Panc1 (cell line): ENCODE data around the gene FRMD4A. TPM values are rescaled to one million over a fixed set of nuclear protein-coding genes. Genes with fewer than 3 reads are reported as not detected.

Source experiments
- ATAC-seq: fragments of 200-7000 bp; cut with Tn5 transposase; 2 replicates; pipeline ENCODE4 v1.9.1; 2020; ENCODE audit warnings: mild to moderate bottlenecking, moderate library complexity
- BruUV-seq: library from RNA; stranded (reverse); fragments of 400-500 nt; replicated peaks from 2 replicates; lab custom pipeline; 2021; lab: Mats Ljungman, UMichigan
- CTCF ChIA-PET: fragments of 300-600 bp; sonication (Branson Sonifier 250); formaldehyde crosslinking; loops from one replicate; lab custom pipeline; 2022; ENCODE audit warnings: antibody characterized with exemption; lab: Charles Lee
- POLR2A ChIA-PET: fragments of 300-600 bp; sonication (Branson Sonifier 250); formaldehyde crosslinking; loops from one replicate; lab custom pipeline; 2022; ENCODE audit warnings: antibody characterized with exemption; lab: Charles Lee
- DNase-seq: peaks from one replicate; pipeline ENCODE4 v3.0.0-alpha.2; 2010; ENCODE audit warnings: low read depth, low spot score
- H3K27ac ChIP-seq: 2 replicates; pipeline ENCODE4 v1.5.1; 2011; ENCODE audit warnings: mild to moderate bottlenecking, low read length, inconsistent platforms
- H3K27me3 ChIP-seq: fragments of 200-500 bp; sonication (Bioruptor generic); 2 replicates; pipeline ENCODE4 v1.6.0; 2014; ENCODE audit warnings: low read length, inconsistent platforms; ENCODE audit not compliant: control insufficient read depth, insufficient read depth
- H3K36me3 ChIP-seq: fragments of 200-500 bp; sonication (Bioruptor generic); 2 replicates; pipeline ENCODE4 v1.5.1; 2014; ENCODE audit warnings: inconsistent platforms, mild to moderate bottlenecking, low read length, moderate library complexity; ENCODE audit not compliant: control insufficient read depth, insufficient read depth
- H3K4me1 ChIP-seq: 2 replicates; pipeline ENCODE4 v1.5.1; 2011; ENCODE audit warnings: inconsistent platforms, mild to moderate bottlenecking, low read length, moderate library complexity; ENCODE audit not compliant: control insufficient read depth, insufficient read depth
- H3K4me3 ChIP-seq, 2 experiments: 2 replicates each; pipeline ENCODE4 v1.5.1; 2011 to 2012; ENCODE audit warnings: low read depth in 2 of 2, low read length in 2 of 2, mild to moderate bottlenecking in 2 of 2, inconsistent platforms in 1 of 2, moderate library complexity in 1 of 2
- H3K9me3 ChIP-seq: fragments of 200-500 bp; sonication (Bioruptor generic); 2 replicates; pipeline ENCODE4 v1.5.1; 2014; ENCODE audit warnings: low read depth, mild to moderate bottlenecking, inconsistent platforms, low read length, moderate library complexity; ENCODE audit not compliant: control insufficient read depth, insufficient read depth
- CTCF ChIP-seq: fragments of 450-650 bp; IDR thresholded peaks from 2 replicates; pipeline ENCODE4 v1.5.1; 2017; ENCODE audit warnings: mild to moderate bottlenecking
- POLR2AphosphoS5 ChIP-seq: IDR thresholded peaks from 2 replicates; pipeline ENCODE4 v1.6.1; 2012; ENCODE audit warnings: mild to moderate bottlenecking, low read depth, low read length, moderate library complexity
- REST ChIP-seq, 2 experiments: IDR thresholded peaks; 2 replicates each; pipeline ENCODE4 v1.6.1; 2011 to 2012; ENCODE audit warnings: low read depth in 2 of 2, control low read depth in 1 of 2, low read length in 1 of 2, mild to moderate bottlenecking in 1 of 2, moderate library complexity in 1 of 2; ENCODE audit not compliant: insufficient read depth in 1 of 2
- SIN3A ChIP-seq: IDR thresholded peaks from 2 replicates; pipeline ENCODE4 v1.6.1; 2012; ENCODE audit warnings: low read depth, mild to moderate bottlenecking, low read length, moderate library complexity, borderline replicate concordance; ENCODE audit not compliant: insufficient read depth
- TCF7L2 ChIP-seq: IDR thresholded peaks from 2 replicates; pipeline ENCODE4 v1.6.1; 2011; ENCODE audit warnings: mild to moderate bottlenecking, low read depth, low read length, inconsistent platforms
- in situ Hi-C: cut with HindIII; loops from 2 replicates; pipeline ENCODE4 v1.10.0; 2016; ENCODE audit warnings: low sequenced_read_pairs, low pct_unique_long_range_greater_than_20kb
- intact Hi-C: fragments of 100-400 bp; cut with micrococcal nuclease; formaldehyde crosslinking; loops from one replicate; pipeline ENCODE4 v1.10.0; 2022; ENCODE audit not compliant: unreplicated experiment
- total RNA-seq: library from RNA; stranded (reverse); gene quantifications from one replicate; pipeline ENCODE4 v1.2.1, GENCODE V29; 2021; ENCODE audit not compliant: unreplicated experiment

FRMD4A gene
- total RNA-seq, 1 experiment from 2014 or later, result 7.1 TPM

- no peaks in the 10 kb centered on the region for H3K9me3 ChIP-seq
- no TSS peak for BruUV-seq
- DNase-seq, result no peak
- H3K4me3 ChIP-seq, result peak overlapping the region; percentile 48 to 75; a peak in 3 of 4 replicates
- in situ Hi-C loops, result no loop called here
- no peaks in the 10 kb centered on the region for H3K36me3 ChIP-seq
- H3K4me1 ChIP-seq, result peaks cover 8% of the 10 kb centered on the region
- no peak for ATAC-seq
- ChIA-PET CTCF (interaction anchor here (1.2 kb wide), 1 partner anchor 120 kb away, joined by 3 read pairs; the partner anchor contains the start of gene PRPF18), POLR2A (interaction anchor here (0.7 kb wide), 1 partner anchor 480 kb away, joined by 4 read pairs; no protein-coding TSS in a partner anchor)
- H3K27ac ChIP-seq, result no peak overlapping the region
- intact Hi-C loops, result no loop called here
- TF ChIP-seq POLR2AphosphoS5, result no peak
- no peak for TF ChIP-seq TCF7L2
- no peak for TF ChIP-seq SIN3A
- TF ChIP-seq CTCF, result no peak
- TF ChIP-seq REST (IDR thresholded peaks at IDR 0.05; ENCODE audit: insufficient read depth in 1 of 2, low read depth in 2 of 2, low read length in 1 of 2), result no peak
- no peaks in the 10 kb centered on the region for H3K27me3 ChIP-seq
Measured at GRCh38 chr10:13706175-13706574, 624.5 kb downstream of the FRMD4A start.

- in situ Hi-C loops, result no loop called here
- intact Hi-C loops, result no loop called here
- BruUV-seq, result no TSS peak
- H3K36me3 ChIP-seq, result no peaks in the 10 kb centered on the region
- H3K27me3 ChIP-seq, result no peaks in the 10 kb centered on the region
- DNase-seq (no peak), ATAC-seq (no peak)
- POLR2A ChIA-PET, result interaction anchor here (0.7 kb wide), 1 partner anchor 480 kb away, joined by 4 read pairs; no protein-coding TSS in a partner anchor
- TF ChIP-seq REST (IDR thresholded peaks at IDR 0.05; ENCODE audit: insufficient read depth in 1 of 2, low read depth in 2 of 2, low read length in 1 of 2), result no peak
- TF ChIP-seq CTCF, result no peak
- TF ChIP-seq POLR2AphosphoS5, result no peak
- TF ChIP-seq TCF7L2, result no peak
- TF ChIP-seq SIN3A, result no peak
- CTCF ChIA-PET, result no interaction called here
- no peak overlapping the region; a peak in 1 of 4 replicates for H3K4me3 ChIP-seq
- H3K4me1 ChIP-seq, result peaks cover 8% of the 10 kb centered on the region
- no peaks in the 10 kb centered on the region for H3K9me3 ChIP-seq
- H3K27ac ChIP-seq, result no peak overlapping the region
Measured at GRCh38 chr10:13705526-13706174, 625.1 kb downstream of the FRMD4A start.
